Astrocyte of the spinal cord (primary cell): Measurements from ENCODE around the gene LRP2.

Experiments
- DNase-seq: peaks from one replicate; pipeline ENCODE4 v3.0.0; 2011; ENCODE audit warnings: low read depth, low spot score
- H3K4me3 ChIP-seq: 2 replicates; pipeline ENCODE4 v1.5.1; 2011; ENCODE audit warnings: low read depth, mild to moderate bottlenecking, low read length, moderate library complexity
- CTCF ChIP-seq: IDR thresholded peaks from 2 replicates; pipeline ENCODE4 v1.5.1; 2012; ENCODE audit warnings: low read depth, mild to moderate bottlenecking, low read length, inconsistent platforms
- in situ Hi-C: cut with HindIII; loops from 2 replicates; pipeline ENCODE4 v1.10.0; 2017; ENCODE audit warnings: low sequenced_read_pairs

The LRP2 gene

GRCh38 chr2:169129703-169130243 is 232.6 kb downstream of the LRP2 start:
- no peak for DNase-seq
- no peak for TF ChIP-seq CTCF
- in situ Hi-C loops: no loop called here
- H3K4me3 ChIP-seq: no peak overlapping the region

- no peak for DNase-seq
- no peak for TF ChIP-seq CTCF
- in situ Hi-C loops: no loop called here
- no peak overlapping the region for H3K4me3 ChIP-seq
These were observed 242.5 kb downstream of the LRP2 start for GRCh38 chr2:169119851-169120250.

DNA sequence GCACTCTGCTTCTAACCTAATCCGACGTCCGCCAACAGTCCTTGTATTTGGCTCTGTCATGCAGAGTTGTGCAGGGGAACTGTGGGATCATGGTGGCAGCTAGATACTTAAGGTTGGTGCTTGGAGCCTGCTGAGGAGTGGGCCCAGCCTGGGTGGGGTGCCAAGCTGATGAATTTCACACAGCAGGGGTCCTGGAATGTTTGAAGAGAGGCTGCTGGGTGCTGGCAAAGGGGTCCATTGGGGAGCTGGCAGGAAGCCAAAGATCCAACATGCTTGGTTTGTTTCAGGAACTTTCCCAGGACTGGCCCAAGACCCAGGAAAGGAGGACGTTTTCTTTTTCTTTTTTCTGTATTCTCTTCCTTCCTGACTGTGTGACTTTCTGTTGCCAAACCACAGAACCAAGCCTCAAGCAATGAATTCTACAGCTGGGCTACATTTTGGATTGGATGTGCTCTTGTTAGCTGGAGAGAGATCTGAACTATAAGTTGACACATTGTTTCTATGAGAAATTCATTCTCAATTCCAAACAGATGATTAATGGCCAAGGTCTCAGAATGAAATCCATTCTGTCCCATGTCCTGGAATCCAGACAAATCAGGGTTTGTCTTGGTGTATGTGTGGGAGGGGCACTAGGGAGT is 243.1 kb downstream of the LRP2 start:
- no peak overlapping the region for H3K4me3 ChIP-seq
- peak; percentile 17 for DNase-seq
- TF ChIP-seq CTCF: no peak
- in situ Hi-C loops: no loop called here

DNA sequence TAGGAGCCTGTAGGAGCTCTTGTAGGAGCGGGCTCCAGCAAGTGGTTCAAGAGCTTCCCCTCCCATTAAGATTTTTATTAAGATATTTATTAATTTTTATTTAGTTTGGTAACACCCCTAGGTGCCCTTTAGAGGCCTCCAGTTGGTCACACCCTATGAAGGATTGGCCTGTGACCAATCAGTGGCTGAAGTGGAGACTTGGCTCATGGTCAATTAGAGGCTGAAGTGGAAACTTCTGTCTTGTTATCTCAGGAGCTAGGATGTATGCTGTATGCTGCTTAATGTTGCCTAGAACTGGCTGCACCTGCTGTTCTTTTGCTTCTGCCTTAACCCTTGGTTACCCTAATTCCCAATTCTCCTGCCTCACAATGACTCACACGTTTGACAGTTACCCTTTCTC is 244.3 kb downstream of the LRP2 start:
- H3K4me3 ChIP-seq: no peak overlapping the region
- TF ChIP-seq CTCF: no peak
- in situ Hi-C loops: no loop called here
- no peak for DNase-seq

DNA sequence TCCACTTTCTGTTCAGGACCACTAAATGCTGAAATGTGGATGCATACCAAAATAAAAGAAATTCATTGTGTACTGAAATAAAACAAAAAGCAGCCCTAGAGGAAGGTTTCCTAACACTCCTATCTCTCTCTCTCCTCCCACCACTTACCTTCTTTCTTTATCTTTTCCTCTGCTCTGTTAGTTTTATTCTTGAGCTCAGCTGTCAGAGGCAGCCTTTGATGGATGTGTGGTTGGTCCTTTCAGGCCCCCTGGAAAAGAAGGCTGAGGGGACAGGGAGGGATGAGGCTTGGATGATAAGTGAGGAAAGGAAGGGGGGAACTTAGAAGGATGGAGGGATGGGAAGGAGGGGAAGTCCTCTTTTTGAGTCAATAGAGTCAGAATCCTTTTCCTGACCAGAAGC is 245.3 kb downstream of the LRP2 start:
- in situ Hi-C loops: no loop called here
- TF ChIP-seq CTCF: no peak
- no peak overlapping the region for H3K4me3 ChIP-seq
- DNase-seq: no peak

DNA sequence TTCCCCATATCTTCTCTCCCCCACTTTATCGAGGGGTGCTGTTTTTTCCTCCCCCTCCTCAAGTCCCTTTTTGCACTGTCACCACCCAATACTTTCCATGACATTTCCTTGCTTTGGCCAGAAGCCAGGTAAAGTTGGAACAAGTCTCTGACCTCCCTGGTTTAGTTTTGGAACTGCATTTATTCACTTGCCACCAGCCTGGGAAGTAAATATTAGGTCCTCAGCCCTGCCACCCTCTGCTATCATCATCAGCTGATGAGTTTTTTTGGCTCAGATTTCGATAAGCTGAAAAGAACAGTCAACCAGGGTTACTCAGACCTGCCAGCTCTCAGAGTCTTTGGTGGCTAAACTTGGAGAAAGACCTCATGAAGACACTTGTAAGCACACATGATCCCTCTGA is 246.0 kb downstream of the LRP2 start:
- no peak for DNase-seq
- TF ChIP-seq CTCF: no peak
- in situ Hi-C loops: no loop called here
- H3K4me3 ChIP-seq: no peak overlapping the region
